Panc1 (cell line): ENCODE measurements around the gene IGFBP6.
"Not testable (repeated sequence)": the region's sequence is repeated elsewhere in the genome, so short reads cannot be mapped to it uniquely, and the experiment has no call there.

Experiments
- CTCF ChIP-seq: fragments of 450-650 bp; IDR thresholded peaks from 2 replicates; pipeline ENCODE4 v1.5.1; 2017; ENCODE audit warnings: mild to moderate bottlenecking
- POLR2AphosphoS5 ChIP-seq: IDR thresholded peaks from 2 replicates; pipeline ENCODE4 v1.6.1; 2012; ENCODE audit warnings: mild to moderate bottlenecking, low read depth, low read length, moderate library complexity
- REST ChIP-seq, 2 experiments: IDR thresholded peaks; 2 replicates each; pipeline ENCODE4 v1.6.1; 2011 to 2012; ENCODE audit warnings: low read depth in 2 of 2, control low read depth in 1 of 2, low read length in 1 of 2, mild to moderate bottlenecking in 1 of 2, moderate library complexity in 1 of 2; ENCODE audit not compliant: insufficient read depth in 1 of 2
- SIN3A ChIP-seq: IDR thresholded peaks from 2 replicates; pipeline ENCODE4 v1.6.1; 2012; ENCODE audit warnings: low read depth, mild to moderate bottlenecking, low read length, moderate library complexity, borderline replicate concordance; ENCODE audit not compliant: insufficient read depth
- TCF7L2 ChIP-seq: IDR thresholded peaks from 2 replicates; pipeline ENCODE4 v1.6.1; 2011; ENCODE audit warnings: mild to moderate bottlenecking, low read depth, low read length, inconsistent platforms

- TF ChIP-seq CTCF; POLR2AphosphoS5; SIN3A; TCF7L2; REST (IDR thresholded peaks at IDR 0.05; ENCODE audit: insufficient read depth in 1 of 2, low read depth in 2 of 2, low read length in 1 of 2): not testable (repeated sequence)
These were observed 1.9 kb upstream of the IGFBP6 start for GRCh38 chr12:53095596-53095895.
